HPDE6-E6E7 (cell line): ENCODE data around the gene PATE1.

Source experiments
- DNase-seq: peaks from one replicate; pipeline ENCODE4 v3.0.0; 2011; ENCODE audit warnings: missing footprints; ENCODE audit errors: extremely low spot score

Gene PATE1

DNA sequence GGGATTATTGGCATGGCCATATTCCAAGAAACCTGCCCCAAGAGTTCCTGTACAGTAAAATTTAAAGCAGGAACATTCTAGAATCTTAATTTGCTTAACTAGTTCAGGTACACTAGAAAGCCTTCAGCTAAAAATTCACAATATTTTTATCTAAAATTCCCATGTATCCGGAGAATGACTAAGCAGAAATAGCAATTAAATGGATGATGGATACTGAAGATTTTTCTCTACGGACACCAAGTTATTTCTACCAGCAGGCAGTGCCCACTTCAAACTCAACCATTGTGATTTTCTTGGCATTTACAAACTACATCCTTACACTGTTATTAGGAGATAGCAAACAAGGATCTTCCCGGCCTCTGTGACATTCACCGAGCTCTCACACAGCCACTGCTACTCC lies 44.7 kb downstream of the PATE1 start:
- DNase-seq = no peak

DNA sequence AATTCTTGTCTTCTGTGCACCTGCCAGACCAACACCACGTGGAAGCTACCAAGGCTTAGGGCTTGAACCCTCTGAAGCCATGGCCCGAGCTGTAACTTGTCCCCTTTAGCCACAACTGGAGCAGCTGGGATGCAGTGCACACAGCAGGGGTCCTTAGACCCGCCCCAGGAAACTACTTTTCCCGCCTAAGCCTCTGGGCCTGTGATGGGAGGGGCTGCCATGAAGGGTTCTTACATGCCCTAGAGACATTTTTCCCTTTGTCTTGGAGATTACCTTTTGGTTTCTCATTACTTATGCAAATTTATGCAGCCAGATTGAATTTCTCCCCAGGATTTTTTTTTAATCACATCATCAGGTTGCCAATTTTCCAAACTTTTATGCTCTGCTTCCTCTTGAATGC lies 51.6 kb downstream of the PATE1 start:
- DNase-seq = no peak
